ENCODE results near the gene ACAD10. TPM values are rescaled to one million over a fixed set of nuclear protein-coding genes. Genes with fewer than 3 reads are reported as not detected.

The ACAD10 gene
- total and polyA plus RNA-seq, 10 of the 15 experiments (the other 5 are each of a cell fraction or from before 2014, with no cell fraction given) = 2.9 to 21.9 (median 17.5) TPM

DNA sequence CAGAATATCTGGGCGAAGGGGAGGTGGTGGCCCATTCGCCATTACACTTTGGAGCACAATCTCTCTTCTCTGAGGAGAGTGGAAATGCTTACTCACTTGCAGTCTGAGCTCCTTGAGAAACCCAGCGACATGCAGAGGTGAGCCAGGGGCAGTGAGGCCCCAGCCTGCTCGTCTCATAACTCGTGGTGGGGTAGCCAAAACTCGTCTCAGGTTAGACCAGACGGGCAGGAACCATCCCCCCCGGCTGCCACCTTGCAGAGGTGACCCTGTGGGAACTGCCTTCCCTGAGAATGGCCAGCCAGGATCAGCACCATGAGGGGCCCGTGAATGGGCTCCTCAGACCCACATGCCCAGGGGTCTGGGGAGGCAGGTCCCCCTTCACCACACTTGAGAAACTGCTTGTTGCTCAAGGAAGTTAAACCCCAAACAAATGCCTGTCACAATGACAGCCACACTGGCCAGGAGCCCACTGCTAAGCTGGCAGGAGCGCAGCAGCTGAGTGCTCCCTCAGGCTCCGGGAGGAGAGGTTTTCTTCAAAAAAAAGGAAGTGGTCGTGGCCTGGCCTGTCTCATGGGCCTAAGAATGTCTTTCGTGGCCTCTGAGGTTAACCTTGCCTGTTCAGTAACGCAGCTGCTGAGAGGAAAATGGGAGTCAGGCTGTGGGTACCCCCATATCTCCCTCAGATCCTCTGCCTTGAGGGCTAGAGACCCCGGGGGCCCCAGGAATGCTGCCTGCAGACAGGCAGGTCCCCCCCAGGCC lies 71.7 kb downstream of the ACAD10 start (continued):
- TF ChIP-seq, protein P1, sequence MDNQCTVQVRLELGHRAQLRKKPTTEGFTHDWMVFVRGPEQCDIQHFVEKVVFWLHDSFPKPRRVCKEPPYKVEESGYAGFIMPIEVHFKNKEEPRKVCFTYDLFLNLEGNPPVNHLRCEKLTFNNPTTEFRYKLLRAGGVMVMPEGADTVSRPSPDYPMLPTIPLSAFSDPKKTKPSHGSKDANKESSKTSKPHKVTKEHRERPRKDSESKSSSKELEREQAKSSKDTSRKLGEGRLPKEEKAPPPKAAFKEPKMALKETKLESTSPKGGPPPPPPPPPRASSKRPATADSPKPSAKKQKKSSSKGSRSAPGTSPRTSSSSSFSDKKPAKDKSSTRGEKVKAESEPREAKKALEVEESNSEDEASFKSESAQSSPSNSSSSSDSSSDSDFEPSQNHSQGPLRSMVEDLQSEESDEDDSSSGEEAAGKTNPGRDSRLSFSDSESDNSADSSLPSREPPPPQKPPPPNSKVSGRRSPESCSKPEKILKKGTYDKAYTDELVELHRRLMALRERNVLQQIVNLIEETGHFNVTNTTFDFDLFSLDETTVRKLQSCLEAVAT (IDR thresholded peaks at IDR 0.05) = no peak
- TF ChIP-seq NRF1 (conservative IDR thresholded peaks at IDR 0.05; ENCODE audit: low read depth, low read length) (no peak), RAD51 (IDR thresholded peaks at IDR 0.05) (no peak), NFXL1 (IDR thresholded peaks at IDR 0.05; ENCODE audit: borderline replicate concordance) (peak; percentile 90; the same call in 1 of the 2 replicates), SMARCA5 (IDR thresholded peaks at IDR 0.05) (no peak), IKZF2 (IDR thresholded peaks at IDR 0.05) (peak; percentile 62; a peak in 3 of 4 replicates), IKZF1 (conservative IDR thresholded peaks at IDR 0.05) (peak; percentile 68), ZSCAN29 (IDR thresholded peaks at IDR 0.05) (no peak), JUNB (IDR thresholded peaks at IDR 0.05) (no peak), MEF2B (IDR thresholded peaks at IDR 0.05; ENCODE audit: partially characterized antibody, poor library complexity, severe bottlenecking) (peak; percentile 36), RUNX3 (IDR thresholded peaks at IDR 0.05; ENCODE audit: low read length) (peak; percentile 86), SPI1 (IDR thresholded peaks at IDR 0.05; ENCODE audit: borderline replicate concordance, insufficient read depth, low read depth, low read length) (peak; percentile 96), MTA2 (IDR thresholded peaks at IDR 0.05; ENCODE audit: low read depth) (peak; percentile 41; the same call in 1 of the 2 replicates), CBFB (IDR thresholded peaks at IDR 0.05; ENCODE audit: low read depth) (0 out of 2 replicates have a peak, but pooled peaks have one; percentile 27)
- TF ChIP-seq, protein P2, sequence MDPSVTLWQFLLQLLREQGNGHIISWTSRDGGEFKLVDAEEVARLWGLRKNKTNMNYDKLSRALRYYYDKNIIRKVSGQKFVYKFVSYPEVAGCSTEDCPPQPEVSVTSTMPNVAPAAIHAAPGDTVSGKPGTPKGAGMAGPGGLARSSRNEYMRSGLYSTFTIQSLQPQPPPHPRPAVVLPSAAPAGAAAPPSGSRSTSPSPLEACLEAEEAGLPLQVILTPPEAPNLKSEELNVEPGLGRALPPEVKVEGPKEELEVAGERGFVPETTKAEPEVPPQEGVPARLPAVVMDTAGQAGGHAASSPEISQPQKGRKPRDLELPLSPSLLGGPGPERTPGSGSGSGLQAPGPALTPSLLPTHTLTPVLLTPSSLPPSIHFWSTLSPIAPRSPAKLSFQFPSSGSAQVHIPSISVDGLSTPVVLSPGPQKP (IDR thresholded peaks at IDR 0.05; ENCODE audit: low read depth, low read length) = no peak
- TF ChIP-seq, protein P3, sequence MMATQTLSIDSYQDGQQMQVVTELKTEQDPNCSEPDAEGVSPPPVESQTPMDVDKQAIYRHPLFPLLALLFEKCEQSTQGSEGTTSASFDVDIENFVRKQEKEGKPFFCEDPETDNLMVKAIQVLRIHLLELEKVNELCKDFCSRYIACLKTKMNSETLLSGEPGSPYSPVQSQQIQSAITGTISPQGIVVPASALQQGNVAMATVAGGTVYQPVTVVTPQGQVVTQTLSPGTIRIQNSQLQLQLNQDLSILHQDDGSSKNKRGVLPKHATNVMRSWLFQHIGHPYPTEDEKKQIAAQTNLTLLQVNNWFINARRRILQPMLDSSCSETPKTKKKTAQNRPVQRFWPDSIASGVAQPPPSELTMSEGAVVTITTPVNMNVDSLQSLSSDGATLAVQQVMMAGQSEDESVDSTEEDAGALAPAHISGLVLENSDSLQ (IDR thresholded peaks at IDR 0.05) = 0 out of 2 replicates have a peak, but pooled peaks have one; percentile 20
- TF ChIP-seq, protein P4, sequence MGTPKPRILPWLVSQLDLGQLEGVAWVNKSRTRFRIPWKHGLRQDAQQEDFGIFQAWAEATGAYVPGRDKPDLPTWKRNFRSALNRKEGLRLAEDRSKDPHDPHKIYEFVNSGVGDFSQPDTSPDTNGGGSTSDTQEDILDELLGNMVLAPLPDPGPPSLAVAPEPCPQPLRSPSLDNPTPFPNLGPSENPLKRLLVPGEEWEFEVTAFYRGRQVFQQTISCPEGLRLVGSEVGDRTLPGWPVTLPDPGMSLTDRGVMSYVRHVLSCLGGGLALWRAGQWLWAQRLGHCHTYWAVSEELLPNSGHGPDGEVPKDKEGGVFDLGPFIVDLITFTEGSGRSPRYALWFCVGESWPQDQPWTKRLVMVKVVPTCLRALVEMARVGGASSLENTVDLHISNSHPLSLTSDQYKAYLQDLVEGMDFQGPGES (IDR thresholded peaks at IDR 0.05) = no peak
- TF ChIP-seq, protein P5, sequence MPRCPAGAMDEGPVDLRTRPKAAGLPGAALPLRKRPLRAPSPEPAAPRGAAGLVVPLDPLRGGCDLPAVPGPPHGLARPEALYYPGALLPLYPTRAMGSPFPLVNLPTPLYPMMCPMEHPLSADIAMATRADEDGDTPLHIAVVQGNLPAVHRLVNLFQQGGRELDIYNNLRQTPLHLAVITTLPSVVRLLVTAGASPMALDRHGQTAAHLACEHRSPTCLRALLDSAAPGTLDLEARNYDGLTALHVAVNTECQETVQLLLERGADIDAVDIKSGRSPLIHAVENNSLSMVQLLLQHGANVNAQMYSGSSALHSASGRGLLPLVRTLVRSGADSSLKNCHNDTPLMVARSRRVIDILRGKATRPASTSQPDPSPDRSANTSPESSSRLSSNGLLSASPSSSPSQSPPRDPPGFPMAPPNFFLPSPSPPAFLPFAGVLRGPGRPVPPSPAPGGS (IDR thresholded peaks at IDR 0.05; ENCODE audit: borderline replicate concordance, insufficient read depth, low read depth, low read length, poor library complexity, severe bottlenecking) = no peak
- TF ChIP-seq, protein P6, sequence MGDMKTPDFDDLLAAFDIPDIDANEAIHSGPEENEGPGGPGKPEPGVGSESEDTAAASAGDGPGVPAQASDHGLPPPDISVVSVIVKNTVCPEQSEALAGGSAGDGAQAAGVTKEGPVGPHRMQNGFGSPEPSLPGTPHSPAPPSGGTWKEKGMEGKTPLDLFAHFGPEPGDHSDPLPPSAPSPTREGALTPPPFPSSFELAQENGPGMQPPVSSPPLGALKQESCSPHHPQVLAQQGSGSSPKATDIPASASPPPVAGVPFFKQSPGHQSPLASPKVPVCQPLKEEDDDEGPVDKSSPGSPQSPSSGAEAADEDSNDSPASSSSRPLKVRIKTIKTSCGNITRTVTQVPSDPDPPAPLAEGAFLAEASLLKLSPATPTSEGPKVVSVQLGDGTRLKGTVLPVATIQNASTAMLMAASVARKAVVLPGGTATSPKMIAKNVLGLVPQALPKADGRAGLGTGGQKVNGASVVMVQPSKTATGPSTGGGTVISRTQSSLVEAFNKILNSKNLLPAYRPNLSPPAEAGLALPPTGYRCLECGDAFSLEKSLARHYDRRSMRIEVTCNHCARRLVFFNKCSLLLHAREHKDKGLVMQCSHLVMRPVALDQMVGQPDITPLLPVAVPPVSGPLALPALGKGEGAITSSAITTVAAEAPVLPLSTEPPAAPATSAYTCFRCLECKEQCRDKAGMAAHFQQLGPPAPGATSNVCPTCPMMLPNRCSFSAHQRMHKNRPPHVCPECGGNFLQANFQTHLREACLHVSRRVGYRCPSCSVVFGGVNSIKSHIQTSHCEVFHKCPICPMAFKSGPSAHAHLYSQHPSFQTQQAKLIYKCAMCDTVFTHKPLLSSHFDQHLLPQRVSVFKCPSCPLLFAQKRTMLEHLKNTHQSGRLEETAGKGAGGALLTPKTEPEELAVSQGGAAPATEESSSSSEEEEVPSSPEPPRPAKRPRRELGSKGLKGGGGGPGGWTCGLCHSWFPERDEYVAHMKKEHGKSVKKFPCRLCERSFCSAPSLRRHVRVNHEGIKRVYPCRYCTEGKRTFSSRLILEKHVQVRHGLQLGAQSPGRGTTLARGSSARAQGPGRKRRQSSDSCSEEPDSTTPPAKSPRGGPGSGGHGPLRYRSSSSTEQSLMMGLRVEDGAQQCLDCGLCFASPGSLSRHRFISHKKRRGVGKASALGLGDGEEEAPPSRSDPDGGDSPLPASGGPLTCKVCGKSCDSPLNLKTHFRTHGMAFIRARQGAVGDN (IDR thresholded peaks at IDR 0.05) = peak; percentile 72
